Activated naive CD8-positive, alpha-beta T cell treated with anti-CD3 and anti-CD28 coated beads, Interleukin-2, amount 10 ng/mL, durations not matched to agents 7 days and 5 days (primary cell): ENCODE measurements around the gene FAM83E. TPM values are rescaled to one million over a fixed set of nuclear protein-coding genes. Genes with fewer than 3 reads are reported as not detected.

ENCODE experiments used
- total RNA-seq, 2 experiments: library from RNA; stranded (reverse); gene quantifications; one replicate each; pipeline ENCODE4 v1.2.3, GENCODE V29; 2021

FAM83E gene
- total RNA-seq, 2 experiments from 2014 or later: 2.7 to 3.6 TPM

Other genes with a start within 250 kb of the FAM83E start
- gene KDELR1, start 223.5 kb downstream of the FAM83E start, total RNA-seq: 10 to 100 TPM; 75.8 to 75.9 TPM
- under 1 TPM; 0.14 to 0.17 TPM for gene GRIN2D, start 221.4 kb downstream of the FAM83E start, total RNA-seq
- gene GRWD1, start 169.1 kb downstream of the FAM83E start, total RNA-seq: 10 to 100 TPM; 31.3 to 36.0 TPM
- gene KCNJ14, start 159.5 kb downstream of the FAM83E start, total RNA-seq: 1 to 10 TPM; 1.4 TPM
- gene CYTH2, start 145.7 kb downstream of the FAM83E start, total RNA-seq: 10 to 100 TPM; 57.6 to 59.1 TPM
- 10 to 100 TPM; 10.2 to 12.8 TPM for gene LMTK3, start 103.2 kb downstream of the FAM83E start, total RNA-seq
- not detected for gene SULT2B1, start 62.9 kb downstream of the FAM83E start, total RNA-seq
- not detected for gene SPACA4, start 8.3 kb downstream of the FAM83E start, total RNA-seq
- 1,000 to 10,000 TPM; 1,565 to 1,587 TPM for gene RPL18, start 4.1 kb upstream of the FAM83E start, total RNA-seq
- 10 to 100 TPM; 31.4 to 31.8 TPM for gene SPHK2, start 4.4 kb upstream of the FAM83E start, total RNA-seq
- gene DBP, start 22.3 kb upstream of the FAM83E start, total RNA-seq: 10 to 100 TPM; 34.0 to 34.8 TPM
- gene CA11, start 31.1 kb upstream of the FAM83E start, total RNA-seq: 10 to 100 TPM in 1 of 2 experiments, 1 to 10 TPM in 1; 9.7 to 10.4 TPM
- 1 to 10 TPM; 1.8 to 2.3 TPM for gene NTN5, start 57.9 kb upstream of the FAM83E start, total RNA-seq
- gene FUT2, start 80.9 kb upstream of the FAM83E start, total RNA-seq: not detected
- gene MAMSTR, start 104.6 kb upstream of the FAM83E start, total RNA-seq: 1 to 10 TPM; 1.5 to 2.1 TPM
- not detected for gene RASIP1, start 125.5 kb upstream of the FAM83E start, total RNA-seq
- not detected for gene IZUMO1, start 131.8 kb upstream of the FAM83E start, total RNA-seq
- under 1 TPM; 0.14 to 0.22 TPM for gene FUT1, start 137.6 kb upstream of the FAM83E start, total RNA-seq
- not detected for gene FGF21, start 140.4 kb upstream of the FAM83E start, total RNA-seq
- 10 to 100 TPM; 40.6 to 43.9 TPM for gene BCAT2, start 196.0 kb upstream of the FAM83E start, total RNA-seq
- gene HSD17B14, start 221.4 kb upstream of the FAM83E start, total RNA-seq: 1 to 10 TPM; 2.6 to 3.3 TPM